Measurements from ENCODE around the gene NLRC5.

Gene NLRC5

GRCh38 chr16:57127037-57127763 lies 137.8 kb downstream of the NLRC5 start:
- no peak for DNase-seq

- no peak for DNase-seq
Observed at GRCh38 chr16:57127836-57128235, 138.5 kb downstream of the NLRC5 start.

GRCh38 chr16:57128771-57129389 lies 139.5 kb downstream of the NLRC5 start:
- DNase-seq: no peak

- DNase-seq: no peak
Observed at GRCh38 chr16:57130950-57131321, 141.6 kb downstream of the NLRC5 start.

- DNase-seq: no peak
Observed at GRCh38 chr16:57131351-57131970, 142.1 kb downstream of the NLRC5 start.

- no peak for DNase-seq
Observed at GRCh38 chr16:57132470-57132869, 143.1 kb downstream of the NLRC5 start.

GRCh38 chr16:57133031-57133430 lies 143.7 kb downstream of the NLRC5 start:
- no peak for DNase-seq

Measured in right kidney (tissue), 1 donor.